ENCODE results near the gene GLIPR1L1. TPM values are rescaled to one million over a fixed set of nuclear protein-coding genes. Genes with fewer than 3 reads are reported as not detected.

Gene GLIPR1L1
- polyA plus RNA-seq, 1 donor from 2014 or later: not detected

GRCh38 chr12:75302225-75302624 is 32.2 kb upstream of the GLIPR1L1 start:
- Histone ChIP-seq H3K36me3 (ENCODE audit: insufficient read depth, low read length) (no peaks in the 10 kb centered on the region), H4K20me1 (ENCODE audit: insufficient read depth) (no peaks in the 10 kb centered on the region), H3K9ac (ENCODE audit: low read length) (no peak overlapping the region), H3K27me3 (ENCODE audit: insufficient read depth, low read depth, low read length) (no peaks in the 10 kb centered on the region), H3K9me3 (ENCODE audit: low read length) (no peaks in the 10 kb centered on the region), H2AFZ (ENCODE audit: low read depth, low read length) (no peak overlapping the region), H3K4me3 (ENCODE audit: low read length) (no peak overlapping the region), H3F3A (ENCODE audit: insufficient read depth, low read length, poor library complexity, severe bottlenecking) (no peaks in the 10 kb centered on the region), H3K4me2 (ENCODE audit: low read length) (peak overlapping the region; percentile 20), H3K9me2 (ENCODE audit: insufficient read depth, low read length) (no peaks in the 10 kb centered on the region), H3K27ac (ENCODE audit: low read length) (no peak overlapping the region), H3K79me2 (replicated peaks; ENCODE audit: insufficient read depth, low read length) (no peaks in the 10 kb centered on the region)
- TF ChIP-seq REST (IDR thresholded peaks at IDR 0.05; ENCODE audit: borderline replicate concordance): no peak
- peak; percentile 88 for TF ChIP-seq EP300 (conservative IDR thresholded peaks at IDR 0.05; ENCODE audit: poor library complexity, severe bottlenecking)
- TF ChIP-seq POLR2AphosphoS5 (IDR thresholded peaks at IDR 0.05): peak; percentile 58

GRCh38 chr12:75302781-75303180 is 31.7 kb upstream of the GLIPR1L1 start:
- Histone ChIP-seq H3K4me2 (ENCODE audit: low read length) (no peak overlapping the region), H3K79me2 (replicated peaks; ENCODE audit: insufficient read depth, low read length) (no peaks in the 10 kb centered on the region), H3K9ac (ENCODE audit: low read length) (no peak overlapping the region), H3K9me3 (ENCODE audit: low read length) (no peaks in the 10 kb centered on the region), H3K9me2 (ENCODE audit: insufficient read depth, low read length) (no peaks in the 10 kb centered on the region), H3K27me3 (ENCODE audit: insufficient read depth, low read depth, low read length) (no peaks in the 10 kb centered on the region), H3F3A (ENCODE audit: insufficient read depth, low read length, poor library complexity, severe bottlenecking) (no peaks in the 10 kb centered on the region), H4K20me1 (ENCODE audit: insufficient read depth) (no peaks in the 10 kb centered on the region), H2AFZ (ENCODE audit: low read depth, low read length) (no peak overlapping the region), H3K36me3 (ENCODE audit: insufficient read depth, low read length) (no peaks in the 10 kb centered on the region), H3K4me3 (ENCODE audit: low read length) (no peak overlapping the region), H3K27ac (ENCODE audit: low read length) (no peak overlapping the region)
- TF ChIP-seq RAD21 (conservative IDR thresholded peaks at IDR 0.05): no peak
- TF ChIP-seq CTCF (IDR thresholded peaks at IDR 0.05; ENCODE audit: poor library complexity, severe bottlenecking): no peak

GRCh38 chr12:75305412-75306332 is 28.8 kb upstream of the GLIPR1L1 start:
- Histone ChIP-seq H3K36me3 (ENCODE audit: insufficient read depth, low read length) (no peaks in the 10 kb centered on the region), H4K20me1 (ENCODE audit: insufficient read depth) (no peaks in the 10 kb centered on the region), H3K4me2 (ENCODE audit: low read length) (no peak overlapping the region), H3K4me3 (ENCODE audit: low read length) (no peak overlapping the region), H3K9ac (ENCODE audit: low read length) (no peak overlapping the region), H3K79me2 (replicated peaks; ENCODE audit: insufficient read depth, low read length) (no peaks in the 10 kb centered on the region), H3K27ac (ENCODE audit: low read length) (no peak overlapping the region), H2AFZ (ENCODE audit: low read depth, low read length) (no peak overlapping the region), H3K9me3 (ENCODE audit: low read length) (no peaks in the 10 kb centered on the region), H3F3A (ENCODE audit: insufficient read depth, low read length, poor library complexity, severe bottlenecking) (no peaks in the 10 kb centered on the region), H3K27me3 (ENCODE audit: insufficient read depth, low read depth, low read length) (no peaks in the 10 kb centered on the region), H3K9me2 (ENCODE audit: insufficient read depth, low read length) (no peaks in the 10 kb centered on the region)
- TF ChIP-seq RAD21 (conservative IDR thresholded peaks at IDR 0.05): no peak
- no peak for TF ChIP-seq REST (IDR thresholded peaks at IDR 0.05; ENCODE audit: borderline replicate concordance)
- TF ChIP-seq MXI1 (conservative IDR thresholded peaks at IDR 0.05; ENCODE audit: poor library complexity, severe bottlenecking): no peak
- TF ChIP-seq TAF1 (IDR thresholded peaks at IDR 0.05; ENCODE audit: low read depth): no peak
- TF ChIP-seq SMC3 (conservative IDR thresholded peaks at IDR 0.05; ENCODE audit: poor library complexity): no peak
- TF ChIP-seq EP300 (conservative IDR thresholded peaks at IDR 0.05; ENCODE audit: poor library complexity, severe bottlenecking): no peak
- no peak for TF ChIP-seq POLR2AphosphoS5 (IDR thresholded peaks at IDR 0.05)
- TF ChIP-seq CTCF (IDR thresholded peaks at IDR 0.05; ENCODE audit: poor library complexity, severe bottlenecking): no peak
- TF ChIP-seq EZH2 (IDR thresholded peaks at IDR 0.05; ENCODE audit: borderline replicate concordance, insufficient read depth, low read length, poor library complexity, severe bottlenecking): no peak
